Caco-2 (cell line): ENCODE data around the gene ODAD2. TPM values are rescaled to one million over a fixed set of nuclear protein-coding genes. Genes with fewer than 3 reads are reported as not detected.
"Not testable (repeated sequence)": the region's sequence is repeated elsewhere in the genome, so short reads cannot be mapped to it uniquely, and the experiment has no call there.

Experiments
- BruUV-seq: library from RNA; stranded (reverse); fragments of 400-500 nt; replicated peaks from 2 replicates; lab custom pipeline; 2021; lab: Mats Ljungman, UMichigan
- CTCF ChIA-PET: fragments of 300-600 bp; sonication (Branson Sonifier 250); formaldehyde crosslinking; loops from one replicate; lab custom pipeline; 2022; ENCODE audit warnings: antibody characterized with exemption; lab: Charles Lee
- POLR2A ChIA-PET: fragments of 300-600 bp; sonication (Branson Sonifier 250); formaldehyde crosslinking; loops from one replicate; lab custom pipeline; 2022; ENCODE audit warnings: antibody characterized with exemption; lab: Charles Lee
- DNase-seq, 2 experiments: peaks; one replicate each; pipeline versions ENCODE4 v3.0.0 to v3.0.0-alpha.2; 2020 to 2022
- H3K27me3 ChIP-seq: replicated peaks from 2 replicates; pipeline ENCODE4 v1.6.0; 2011; ENCODE audit warnings: low read length; ENCODE audit not compliant: control insufficient read depth, insufficient read depth
- H3K36me3 ChIP-seq: 2 replicates; pipeline ENCODE4 v1.5.1; 2011; ENCODE audit warnings: low read length; ENCODE audit not compliant: control insufficient read depth, insufficient read depth
- H3K4me1 ChIP-seq: fragments of 250-450 bp; sonication (Bioruptor Pico); 2 replicates; pipeline ENCODE4 v1.5.1; 2020; ENCODE audit warnings: mild to moderate bottlenecking
- H3K4me3 ChIP-seq: 2 replicates; pipeline ENCODE4 v1.5.1; 2011; ENCODE audit warnings: low read depth, mild to moderate bottlenecking, control low read depth, low read length
- H3K9me3 ChIP-seq: fragments of 250-450 bp; sonication (Bioruptor Pico); 2 replicates; pipeline ENCODE4 v1.5.1; 2020; ENCODE audit warnings: mild to moderate bottlenecking, moderate library complexity
- H3K27ac Mint-ChIP-seq: one replicate; pipeline ENCODE4 v1.8.0; 2022; ENCODE audit warnings: mixed read lengths; ENCODE audit not compliant: unreplicated experiment
- H3K27me3 Mint-ChIP-seq: one replicate; pipeline ENCODE4 v1.8.0; 2022; ENCODE audit warnings: mixed read lengths; ENCODE audit not compliant: insufficient read depth, unreplicated experiment
- H3K36me3 Mint-ChIP-seq: one replicate; pipeline ENCODE4 v1.8.0; 2022; ENCODE audit warnings: mild to moderate bottlenecking, mixed read lengths; ENCODE audit not compliant: insufficient read depth, unreplicated experiment
- H3K4me1 Mint-ChIP-seq: one replicate; pipeline ENCODE4 v1.8.0; 2022; ENCODE audit warnings: low read depth, mixed read lengths; ENCODE audit not compliant: unreplicated experiment
- H3K4me3 Mint-ChIP-seq: one replicate; pipeline ENCODE4 v1.8.0; 2022; ENCODE audit warnings: mild to moderate bottlenecking, moderate library complexity, mixed read lengths; ENCODE audit not compliant: unreplicated experiment
- H3K9me3 Mint-ChIP-seq: one replicate; pipeline ENCODE4 v1.8.0; 2022; ENCODE audit warnings: mixed read lengths; ENCODE audit not compliant: unreplicated experiment
- intact Hi-C: fragments of 100-400 bp; cut with micrococcal nuclease; formaldehyde crosslinking; loops from one replicate; pipeline ENCODE4 v1.10.0; 2022; ENCODE audit not compliant: unreplicated experiment
- total RNA-seq: library from RNA; stranded (reverse); gene quantifications from 2 replicates; pipeline ENCODE4 v1.2.3, GENCODE V29; 2022
- TF ChIP-seq, protein P1 (sequence below), 2 experiments: fragments of 200-600 bp in 1 of 2; IDR thresholded peaks; 1 replicate in 1 of 2; 2 replicates in 1 of 2; pipeline versions ENCODE4 v1.5.1 to v1.8.0; 2011 to 2022; ENCODE audit warnings: antibody characterized with exemption in 1 of 2, control low read depth in 1 of 2, inconsistent platforms in 1 of 2, low read depth in 1 of 2, low read length in 1 of 2, mild to moderate bottlenecking in 1 of 2, moderate library complexity in 1 of 2; ENCODE audit not compliant: insufficient read depth in 1 of 2, severe bottlenecking in 1 of 2, unreplicated experiment in 1 of 2

ODAD2 gene
- total RNA-seq, 1 experiment from 2014 or later, result not detected

GRCh38 chr10:27959093-27959715 is 39.7 kb downstream of the ODAD2 start:
- Mint-ChIP-seq H3K4me3 (no peak overlapping the region), H3K27ac (no peak overlapping the region), H3K4me1 (no peaks in the 10 kb centered on the region), H3K27me3 (peaks cover 9% of the 10 kb centered on the region), H3K9me3 (no peaks in the 10 kb centered on the region), H3K36me3 (no peaks in the 10 kb centered on the region)
- Histone ChIP-seq H3K4me1 (no peaks in the 10 kb centered on the region), H3K4me3 (no peak overlapping the region), H3K9me3 (no peaks in the 10 kb centered on the region), H3K27me3 (peaks cover 2% of the 10 kb centered on the region), H3K36me3 (no peaks in the 10 kb centered on the region)
- no TSS peak for BruUV-seq
- DNase-seq, result no peak
- intact Hi-C loops, result no loop called here
- TF ChIP-seq, protein P1, sequence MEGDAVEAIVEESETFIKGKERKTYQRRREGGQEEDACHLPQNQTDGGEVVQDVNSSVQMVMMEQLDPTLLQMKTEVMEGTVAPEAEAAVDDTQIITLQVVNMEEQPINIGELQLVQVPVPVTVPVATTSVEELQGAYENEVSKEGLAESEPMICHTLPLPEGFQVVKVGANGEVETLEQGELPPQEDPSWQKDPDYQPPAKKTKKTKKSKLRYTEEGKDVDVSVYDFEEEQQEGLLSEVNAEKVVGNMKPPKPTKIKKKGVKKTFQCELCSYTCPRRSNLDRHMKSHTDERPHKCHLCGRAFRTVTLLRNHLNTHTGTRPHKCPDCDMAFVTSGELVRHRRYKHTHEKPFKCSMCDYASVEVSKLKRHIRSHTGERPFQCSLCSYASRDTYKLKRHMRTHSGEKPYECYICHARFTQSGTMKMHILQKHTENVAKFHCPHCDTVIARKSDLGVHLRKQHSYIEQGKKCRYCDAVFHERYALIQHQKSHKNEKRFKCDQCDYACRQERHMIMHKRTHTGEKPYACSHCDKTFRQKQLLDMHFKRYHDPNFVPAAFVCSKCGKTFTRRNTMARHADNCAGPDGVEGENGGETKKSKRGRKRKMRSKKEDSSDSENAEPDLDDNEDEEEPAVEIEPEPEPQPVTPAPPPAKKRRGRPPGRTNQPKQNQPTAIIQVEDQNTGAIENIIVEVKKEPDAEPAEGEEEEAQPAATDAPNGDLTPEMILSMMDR (IDR thresholded peaks at IDR 0.05; ENCODE audit: insufficient read depth in 1 of 2, low read depth in 1 of 2, low read length in 1 of 2, severe bottlenecking in 1 of 2, unreplicated experiment in 1 of 2), result no peak
- ChIA-PET POLR2A (no interaction called here), CTCF (no interaction called here)

DNA sequence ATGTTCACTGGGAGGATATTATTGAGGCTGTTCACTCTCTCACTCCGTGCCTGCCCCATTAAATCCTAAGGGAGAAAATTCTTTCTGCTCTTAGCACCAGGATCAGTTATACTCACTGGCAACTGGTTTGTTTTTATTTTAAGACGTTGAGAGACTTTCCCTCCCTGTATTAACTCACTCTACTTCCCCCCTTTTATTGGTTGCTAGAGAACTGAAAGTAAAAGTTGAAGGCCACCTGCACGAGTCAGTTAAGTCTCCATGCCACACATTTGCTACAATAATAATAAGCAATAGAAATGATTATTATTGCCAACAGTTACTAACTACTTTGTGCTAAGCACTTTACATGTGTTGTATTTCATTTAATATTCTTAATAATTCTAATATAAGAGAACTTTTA is 40.5 kb downstream of the ODAD2 start:
- H3K4me3 ChIP-seq, H3K9me3 Mint-ChIP-seq, DNase-seq, H3K4me1 Mint-ChIP-seq, H3K4me1 ChIP-seq, POLR2A ChIA-PET, H3K4me3 Mint-ChIP-seq, BruUV-seq, H3K9me3 ChIP-seq, H3K27ac Mint-ChIP-seq, H3K27me3 Mint-ChIP-seq, H3K36me3 ChIP-seq, H3K36me3 Mint-ChIP-seq, intact Hi-C loops, CTCF ChIA-PET, H3K27me3 ChIP-seq: not testable (repeated sequence)

DNA sequence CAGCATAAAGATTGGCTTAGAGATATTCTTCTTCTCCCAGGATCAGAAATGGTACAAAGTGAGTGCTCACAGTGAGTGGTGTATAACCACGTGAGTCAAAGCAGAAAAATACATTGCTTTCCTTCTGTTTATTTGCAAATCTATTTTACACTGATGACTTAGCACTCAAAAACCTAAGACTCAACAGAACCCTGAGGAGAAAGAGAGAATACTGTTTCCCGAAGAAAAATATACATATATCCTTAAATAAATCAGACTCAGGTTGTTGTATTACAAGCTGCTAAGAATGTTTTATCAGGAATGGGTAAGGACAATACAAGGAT is 48.7 kb downstream of the ODAD2 start:
- Histone ChIP-seq H3K4me1 (no peaks in the 10 kb centered on the region), H3K4me3 (no peak overlapping the region), H3K9me3 (no peaks in the 10 kb centered on the region), H3K27me3 (peaks cover 1% of the 10 kb centered on the region; the same call in 1 of the 2 replicates), H3K36me3 (no peaks in the 10 kb centered on the region)
- Mint-ChIP-seq H3K9me3 (no peaks in the 10 kb centered on the region), H3K27ac (no peak overlapping the region), H3K4me3 (no peak overlapping the region), H3K36me3 (no peaks in the 10 kb centered on the region), H3K4me1 (no peaks in the 10 kb centered on the region), H3K27me3 (peaks cover 13% of the 10 kb centered on the region)
- POLR2A ChIA-PET, result no interaction called here
- BruUV-seq, result no TSS peak
- DNase-seq, result no peak
- TF ChIP-seq, protein P1 (IDR thresholded peaks at IDR 0.05; ENCODE audit: insufficient read depth in 1 of 2, low read depth in 1 of 2, low read length in 1 of 2, severe bottlenecking in 1 of 2, unreplicated experiment in 1 of 2), result no peak
- intact Hi-C loops, result no loop called here
- CTCF ChIA-PET, result no interaction called here
